DMS 273 (cell line): ENCODE measurements around the gene CD44.

Experiments used
- DNase-seq: peaks from one replicate; lab custom pipeline; 2025; ENCODE audit not compliant: unreplicated experiment; lab: John Stamatoyannopoulos, UW

The CD44 gene

DNA sequence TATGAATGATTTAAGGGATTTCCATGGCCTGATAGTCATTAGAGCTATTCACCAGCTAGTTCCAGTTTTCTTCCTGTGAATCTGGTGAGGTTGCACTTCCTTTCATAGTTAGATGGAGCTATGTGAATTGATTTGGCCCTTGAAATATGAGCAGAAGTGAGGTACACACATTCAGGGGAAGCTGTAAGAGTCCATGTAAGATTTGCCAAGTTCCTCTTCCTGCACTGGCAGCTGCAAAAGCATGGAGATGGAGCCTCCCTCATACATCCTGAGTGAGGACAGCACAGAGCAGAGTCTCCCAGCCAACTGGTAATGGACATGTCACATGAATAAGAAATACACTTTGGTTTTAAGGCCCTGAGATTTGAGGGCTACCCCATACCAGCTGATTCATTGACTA, 111.7 kb downstream of the CD44 start:
- DNase-seq: no peak

DNA sequence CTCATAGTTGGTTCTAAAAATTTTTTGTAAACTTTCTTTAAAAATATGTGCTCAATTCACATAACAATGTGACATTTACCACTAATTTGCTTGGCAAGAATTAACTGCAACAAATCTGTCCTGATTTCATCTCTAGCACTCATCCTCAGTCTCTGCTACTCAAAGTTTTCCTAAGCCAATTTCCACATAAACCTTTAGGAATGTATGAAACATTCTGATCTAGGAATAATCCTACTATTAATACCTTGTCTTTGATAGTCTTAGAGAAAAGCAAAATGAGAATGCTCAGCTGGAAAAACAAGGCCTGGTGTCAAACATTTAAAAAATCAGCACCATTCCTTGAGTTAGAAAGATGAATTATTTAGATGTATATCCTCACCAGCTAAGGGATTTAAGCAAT, 114.3 kb downstream of the CD44 start:
- no peak for DNase-seq

DNA sequence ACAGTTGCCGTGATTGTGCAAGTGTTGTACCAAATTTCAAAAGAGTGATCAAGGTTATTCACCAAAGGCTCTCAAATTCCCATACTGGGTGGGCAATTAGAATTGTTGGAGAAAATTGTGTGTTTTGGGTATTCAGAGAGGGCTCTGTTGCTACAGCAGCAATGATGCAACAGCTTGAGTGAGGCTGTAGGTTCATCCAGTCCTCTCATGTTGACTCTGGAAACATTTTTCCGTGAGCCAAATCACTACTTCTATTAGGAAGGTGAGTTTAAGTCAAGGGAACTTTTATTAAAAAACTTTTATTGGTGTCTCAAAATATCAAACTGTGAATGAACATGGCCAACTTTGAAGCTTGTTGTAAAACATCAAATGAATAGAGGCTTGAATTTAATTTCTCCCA, 116.5 kb downstream of the CD44 start:
- no peak for DNase-seq

DNA sequence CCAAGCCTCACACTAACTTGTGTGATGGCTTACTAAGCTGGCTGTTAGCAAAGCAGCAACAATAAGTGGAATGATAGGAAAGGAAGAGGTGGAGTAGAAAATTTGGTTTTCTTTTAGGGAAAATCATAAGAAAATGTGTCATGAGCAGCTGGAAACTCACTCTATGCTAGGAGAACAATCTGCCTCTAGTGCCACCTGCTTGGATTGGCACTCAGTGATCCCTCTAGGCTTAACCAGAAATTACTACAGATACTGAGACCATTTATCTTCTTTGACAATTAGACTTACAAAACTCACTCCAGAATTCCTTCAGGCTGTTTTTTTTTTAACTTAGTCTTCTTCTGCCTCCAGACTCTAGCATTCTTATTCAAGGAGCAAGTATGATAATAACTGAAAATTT, 117.3 kb downstream of the CD44 start:
- no peak for DNase-seq

DNA sequence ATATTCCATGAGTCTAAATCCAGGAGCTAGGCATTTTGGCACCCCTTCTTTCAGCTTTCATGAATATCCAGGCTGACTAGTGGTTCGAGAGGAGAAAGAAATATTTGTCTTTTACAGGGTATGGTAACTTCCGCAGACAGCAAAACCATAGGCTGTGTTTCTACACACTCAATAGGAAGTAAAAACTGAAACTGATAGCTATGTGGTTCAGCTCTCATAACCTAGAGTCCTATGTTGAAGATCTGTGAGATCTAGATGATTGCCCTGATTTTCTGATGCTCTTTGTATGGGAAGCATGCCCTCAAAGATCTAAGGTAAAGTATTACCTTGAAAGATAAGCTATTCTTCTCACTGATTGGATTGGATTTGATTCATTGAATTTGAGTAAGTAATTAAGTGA, 118.3 kb downstream of the CD44 start:
- DNase-seq: no peak

DNA sequence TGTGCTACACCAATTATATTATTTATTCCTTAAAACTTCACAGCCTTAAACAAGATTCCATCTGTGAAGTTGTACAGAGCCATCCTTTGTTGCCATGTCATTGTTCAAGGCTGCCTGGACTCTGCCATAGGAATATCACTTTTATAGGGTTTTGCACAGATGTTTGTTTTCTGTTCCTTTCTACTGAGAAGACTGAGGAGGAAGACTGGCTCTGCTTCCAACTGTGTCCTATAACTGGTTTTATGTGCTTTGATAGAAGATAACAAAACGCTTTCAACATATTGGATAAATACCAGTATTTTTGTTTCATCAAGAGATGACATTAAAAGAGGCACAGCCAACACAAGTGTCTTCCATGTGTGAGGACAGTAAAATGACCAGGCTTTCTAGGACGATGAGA, 120.6 kb downstream of the CD44 start:
- DNase-seq: no peak

DNA sequence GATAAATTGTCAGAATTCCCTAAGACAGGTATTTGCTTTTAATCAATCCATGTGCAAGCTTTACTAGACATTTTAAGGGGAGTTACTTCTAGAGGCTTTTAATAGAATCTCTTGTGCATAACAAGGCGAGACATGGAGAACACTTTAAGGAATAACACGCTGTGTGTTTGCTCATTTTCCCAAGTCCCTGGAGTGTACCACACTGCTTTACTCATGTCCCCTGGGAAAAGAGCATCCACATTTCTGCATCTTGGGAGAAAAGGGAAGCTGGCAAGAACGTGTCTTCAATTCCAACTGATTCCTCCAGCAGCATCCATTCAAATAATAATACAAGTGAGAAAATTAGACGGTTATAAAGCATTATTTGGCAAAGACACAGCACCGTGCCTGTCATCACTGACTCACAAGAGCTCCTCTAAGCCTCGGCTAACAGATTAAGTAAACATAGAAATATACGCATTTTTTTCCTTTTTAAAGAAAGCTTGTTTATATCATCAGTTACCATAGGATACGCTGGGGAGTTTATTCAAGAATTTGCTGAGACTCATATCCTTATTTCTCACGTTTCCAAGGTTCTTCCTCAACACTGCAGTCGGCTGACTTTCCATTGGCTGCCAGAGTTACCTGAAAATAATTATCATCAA, 121.5 kb downstream of the CD44 start:
- no peak for DNase-seq

DNA sequence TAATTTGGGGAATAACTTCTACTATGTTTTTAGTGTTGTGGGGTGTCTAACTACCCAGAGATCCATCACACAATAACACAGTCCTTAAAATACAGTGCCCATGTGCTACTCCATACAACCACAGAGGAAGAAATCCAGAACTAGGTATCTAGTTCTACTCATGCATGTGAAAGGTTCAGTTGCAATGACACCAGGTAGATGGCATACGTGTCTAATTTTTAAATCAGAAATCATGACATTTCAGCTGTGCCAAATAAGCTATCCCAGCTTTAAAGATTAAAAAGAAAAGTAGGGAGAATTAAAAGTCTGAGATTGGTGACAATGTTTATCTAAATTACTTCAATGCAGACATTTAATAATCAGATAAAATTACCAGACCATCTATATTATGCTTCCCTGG, 122.2 kb downstream of the CD44 start:
- DNase-seq: no peak

DNA sequence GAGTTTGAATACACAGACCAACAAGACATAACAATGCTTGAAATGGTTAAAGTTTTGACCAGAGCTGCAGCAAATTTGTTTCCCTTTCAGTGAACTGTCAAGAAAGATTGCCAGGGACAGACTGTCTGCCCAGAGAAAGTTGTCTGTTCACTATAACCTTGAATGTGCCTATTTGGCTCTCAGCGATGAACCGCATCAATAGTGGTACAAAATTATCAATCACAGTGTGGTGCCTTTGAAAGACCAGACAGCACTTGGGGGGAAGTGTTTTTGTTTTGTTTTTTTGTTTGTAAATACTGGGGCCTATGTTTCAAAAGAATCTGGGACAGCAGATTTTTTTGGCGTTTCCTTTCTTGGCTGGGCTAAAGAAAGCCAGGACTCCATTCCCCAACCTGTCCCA, 123.1 kb downstream of the CD44 start:
- DNase-seq: no peak

DNA sequence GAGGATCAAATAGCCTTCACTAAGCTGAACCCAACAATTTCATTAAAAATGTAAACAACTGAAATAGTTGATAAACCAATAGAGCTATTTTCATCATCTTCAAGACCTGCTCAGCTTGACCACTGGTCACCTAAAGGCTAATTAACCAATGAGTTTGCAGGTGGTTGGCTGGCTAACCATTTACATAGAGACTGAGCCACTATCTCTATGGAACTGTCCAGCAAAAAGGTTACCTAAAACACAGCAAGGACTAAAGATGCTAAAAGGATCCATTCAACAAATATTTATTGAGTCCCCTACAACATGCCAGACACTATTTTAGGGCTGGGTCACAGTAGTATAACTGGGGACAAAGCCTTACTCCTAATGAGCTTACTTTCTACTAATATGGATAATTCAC, 123.8 kb downstream of the CD44 start:
- no peak for DNase-seq

DNA sequence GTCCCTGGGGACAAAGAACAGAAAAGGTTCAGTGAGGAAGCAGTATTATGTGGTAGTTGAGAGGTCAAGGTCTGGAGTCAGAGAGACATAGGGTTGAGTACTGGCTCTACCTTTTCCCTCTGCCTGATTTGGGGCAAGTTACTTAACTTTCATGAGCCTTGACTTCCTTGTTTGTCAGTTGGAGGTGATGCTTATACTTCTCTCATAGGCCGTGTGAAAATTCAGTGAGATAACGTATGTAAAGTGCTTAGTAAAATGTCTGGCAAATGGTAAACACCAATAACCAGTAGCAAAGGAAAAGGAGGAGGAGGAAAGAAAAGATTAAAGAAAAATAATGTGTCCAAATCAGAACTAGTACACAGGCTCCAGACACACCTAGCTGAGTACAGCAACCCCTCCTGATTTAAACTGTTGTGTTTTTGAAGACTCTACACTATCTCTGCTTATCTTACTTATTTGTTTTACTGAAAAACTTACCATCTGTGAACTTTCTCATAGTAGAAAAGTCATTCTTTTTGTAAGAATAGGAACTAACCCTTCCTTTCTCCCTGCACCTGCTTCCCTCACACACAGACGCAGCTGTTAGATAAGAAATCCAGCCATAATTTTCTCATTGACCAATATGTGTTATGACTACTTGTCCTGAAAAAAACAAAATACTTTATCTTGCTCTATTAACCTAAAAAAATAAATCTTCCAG, 126.9 kb downstream of the CD44 start:
- DNase-seq: no peak

DNA sequence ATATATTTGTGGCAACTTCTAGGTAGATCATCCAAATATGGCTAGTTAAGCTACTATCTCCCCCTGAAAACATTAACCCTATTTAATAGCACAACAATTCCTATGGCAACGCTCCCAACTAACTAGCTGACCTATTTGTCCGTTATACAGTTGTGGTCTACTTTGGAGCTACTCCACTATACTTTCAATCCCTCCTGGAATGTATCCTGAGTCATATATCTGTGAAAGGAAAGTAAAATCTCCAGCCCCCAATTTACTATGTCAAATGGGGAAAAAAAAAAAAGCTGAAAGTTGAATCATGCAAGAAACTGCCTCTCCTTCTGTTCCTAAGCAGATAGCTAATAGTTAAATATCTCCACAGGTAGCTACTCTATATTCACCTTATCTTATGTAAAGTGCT, 128.5 kb downstream of the CD44 start:
- DNase-seq: no peak

DNA sequence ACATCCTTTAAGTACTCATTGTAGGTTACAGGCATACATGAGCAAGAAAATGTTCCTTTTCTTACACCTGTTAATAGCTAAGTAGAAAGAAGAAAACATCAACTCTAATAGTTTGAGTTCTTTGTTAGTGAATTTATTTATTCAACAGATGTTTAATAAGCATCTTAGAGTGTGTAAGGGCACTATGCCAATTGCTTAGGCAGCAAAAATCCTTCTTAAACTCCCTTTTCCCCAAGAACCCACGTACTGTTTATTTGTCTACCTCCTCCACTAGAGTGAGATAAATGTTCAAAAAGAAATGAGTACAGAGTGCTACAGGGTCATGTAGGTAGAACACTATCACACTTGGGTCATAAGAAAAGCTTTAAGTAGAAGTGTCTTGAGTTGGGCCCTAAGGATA, 131.4 kb downstream of the CD44 start:
- no peak for DNase-seq

DNA sequence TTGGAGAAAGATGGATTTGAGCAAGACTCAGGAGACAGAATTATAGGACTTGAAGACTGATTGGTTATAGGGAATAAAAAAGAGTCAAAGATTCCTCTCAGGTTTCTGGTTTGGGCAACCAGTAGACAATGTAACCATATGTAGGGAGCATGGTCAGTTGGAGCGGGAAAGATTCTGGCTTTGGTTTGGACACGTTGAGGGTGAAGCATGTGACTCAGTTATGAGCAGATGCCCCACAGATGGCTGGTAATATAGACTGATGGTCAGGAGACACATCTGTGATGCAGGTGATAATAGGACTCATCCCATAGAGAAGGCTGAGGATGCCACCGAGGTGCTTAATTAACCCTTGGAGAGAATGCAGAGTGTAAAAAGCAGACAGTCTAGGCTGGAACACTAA, 132.1 kb downstream of the CD44 start:
- DNase-seq: no peak

DNA sequence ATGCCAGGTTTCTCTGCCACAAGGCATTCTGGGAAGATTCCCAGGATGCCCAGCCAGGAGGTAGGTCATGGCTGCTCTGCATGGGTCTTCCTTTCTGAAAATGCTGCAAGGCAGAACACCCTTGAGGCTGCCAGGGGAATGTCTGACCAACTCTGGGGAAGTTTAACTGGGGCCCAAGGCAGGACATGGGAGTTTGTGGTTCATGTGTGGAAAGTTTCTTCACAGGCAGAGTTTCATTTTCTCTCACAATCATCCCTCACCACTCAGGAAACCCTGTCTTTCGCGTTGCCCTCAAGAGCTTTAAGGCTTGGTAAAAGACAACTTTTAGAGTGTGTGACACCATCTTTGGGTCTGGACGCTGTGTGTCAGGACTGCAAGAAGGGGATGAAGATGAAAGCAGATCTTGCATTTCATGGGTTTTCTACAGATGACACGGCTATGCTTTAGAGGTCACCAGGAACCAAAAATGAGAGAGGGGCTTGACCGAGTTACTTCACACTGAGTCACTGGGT, 133.5 kb downstream of the CD44 start:
- no peak for DNase-seq

DNA sequence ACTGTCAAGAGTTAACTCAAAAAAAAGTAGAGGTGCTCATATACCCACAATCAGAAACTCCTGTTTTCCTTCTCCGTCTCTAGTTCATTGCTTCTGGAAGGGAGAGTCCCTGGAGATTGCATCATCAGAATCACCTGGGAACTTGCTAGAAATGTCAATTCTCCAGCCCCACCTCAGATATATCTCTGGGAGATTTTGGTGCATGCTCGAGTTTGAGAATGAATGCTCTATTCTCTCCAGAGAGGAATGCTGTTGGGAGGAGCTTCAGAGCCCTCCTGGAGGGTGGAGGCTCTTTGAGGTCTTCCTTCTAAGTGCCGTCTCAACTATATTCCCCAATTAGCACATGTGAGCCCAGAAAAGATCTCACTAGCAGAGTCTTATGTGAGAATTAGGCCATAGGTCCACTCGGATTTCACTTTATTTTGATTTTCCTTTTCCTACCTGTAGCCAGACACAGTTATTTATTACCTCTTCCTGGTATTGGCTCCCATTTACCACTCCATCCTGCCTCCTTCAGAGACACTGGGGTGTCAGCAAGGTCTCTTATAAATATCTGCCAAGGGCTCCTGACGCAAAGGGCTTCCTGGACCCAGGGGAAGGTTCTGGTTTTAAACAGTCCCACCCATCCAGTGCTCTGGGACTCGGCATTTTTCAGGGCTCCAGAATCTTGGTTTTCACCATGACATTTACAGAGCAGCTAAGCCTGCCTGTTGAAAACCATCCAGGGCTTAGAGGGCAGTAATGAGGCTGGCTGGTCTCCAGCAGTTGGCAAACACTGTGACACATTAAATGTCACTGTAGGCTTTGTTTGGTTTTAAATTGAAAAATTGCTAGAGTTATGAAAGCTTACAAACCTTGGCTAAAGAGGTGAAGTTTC, 136.2 kb downstream of the CD44 start:
- peak; percentile 2 for DNase-seq

DNA sequence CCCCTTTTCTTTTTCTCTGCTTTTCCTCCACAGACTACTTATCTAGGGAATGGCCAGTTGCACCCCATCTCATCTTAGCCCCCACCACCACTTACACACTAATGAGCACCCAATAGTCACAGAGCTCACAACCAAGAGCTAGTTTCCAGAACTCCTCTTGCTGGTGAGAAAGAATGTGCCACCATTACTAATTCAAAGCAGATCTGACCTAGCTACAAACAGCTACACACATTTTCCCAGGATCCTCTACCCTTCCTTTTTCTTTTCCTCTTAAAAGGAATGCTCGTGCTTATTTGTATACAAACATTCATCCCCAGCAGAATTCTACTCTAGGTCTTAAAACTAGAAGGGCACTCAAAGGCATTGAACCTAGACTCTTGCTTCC, 136.8 kb downstream of the CD44 start:
- DNase-seq: no peak

DNA sequence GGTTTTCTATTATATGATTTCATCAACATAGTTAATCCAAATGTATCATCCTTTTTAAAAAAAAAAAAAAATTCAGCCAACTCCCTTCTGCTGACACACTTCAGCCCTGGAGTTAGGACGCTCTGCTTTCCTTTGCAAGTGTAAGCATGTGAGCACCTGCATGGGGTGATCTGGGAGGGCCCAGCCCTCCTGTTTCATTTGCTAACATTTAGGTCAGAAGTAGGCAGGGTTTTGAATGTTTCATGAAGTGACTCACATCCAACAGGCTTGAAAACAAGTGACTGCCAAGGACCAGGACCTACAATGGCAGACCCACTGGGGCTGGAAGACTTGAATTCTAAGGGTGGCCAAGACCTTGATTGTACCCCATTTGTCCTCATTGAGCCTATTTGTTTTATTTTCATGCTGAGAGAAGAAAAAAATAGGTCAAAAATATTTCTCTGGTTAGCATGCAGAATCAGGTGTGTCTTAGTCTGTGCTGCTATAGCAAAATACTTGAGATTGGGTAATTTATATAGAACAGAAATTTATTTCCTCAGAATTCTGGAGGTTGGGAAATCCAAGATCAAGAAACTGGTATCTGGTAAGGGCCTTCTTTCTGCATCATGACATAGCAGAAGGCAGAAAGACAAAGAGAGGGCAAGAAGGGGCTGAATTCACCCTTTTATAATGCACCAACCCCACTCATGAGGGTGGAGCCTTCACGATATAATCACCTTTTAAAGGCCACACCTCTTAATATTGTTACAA, 137.6 kb downstream of the CD44 start:
- DNase-seq: no peak

DNA sequence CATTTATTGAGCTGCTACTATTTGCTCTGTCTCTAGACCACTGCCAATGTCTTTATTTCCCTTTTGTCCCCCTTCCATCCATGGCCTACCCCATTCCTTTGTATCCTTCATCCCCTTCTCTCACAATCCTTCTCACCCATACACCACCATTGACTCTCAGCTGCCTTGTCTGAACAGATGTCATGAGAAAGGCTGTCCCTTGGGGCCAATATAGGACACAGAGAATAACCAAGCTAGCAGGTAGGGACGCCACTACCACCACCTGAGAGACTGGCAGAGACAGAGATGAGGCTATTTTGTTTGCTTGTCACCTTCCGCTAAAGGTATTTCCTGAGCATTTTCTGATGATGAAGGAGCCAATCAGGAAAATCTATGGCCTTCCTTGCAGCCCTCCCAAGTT, 138.9 kb downstream of the CD44 start:
- no peak for DNase-seq

DNA sequence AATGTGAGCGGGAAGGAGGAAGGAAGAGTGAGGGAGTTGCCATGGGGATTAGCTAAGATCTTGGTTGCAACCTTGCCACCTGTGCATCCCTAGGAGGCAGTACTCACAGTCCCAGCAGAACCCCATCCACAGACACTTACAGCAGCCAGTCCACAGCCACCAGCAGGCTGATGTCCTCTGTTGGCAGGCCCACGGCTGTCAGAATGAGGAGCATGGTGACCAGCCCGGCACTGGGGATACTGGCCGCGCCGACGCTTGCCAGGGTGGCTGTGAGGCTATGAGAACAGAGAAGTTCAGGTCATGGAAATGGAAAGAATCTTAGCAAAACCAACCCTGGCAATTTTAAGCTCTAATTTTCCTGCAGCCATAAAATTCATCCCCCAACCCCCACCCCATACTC, 141.8 kb downstream of the CD44 start:
- DNase-seq: no peak

DNA sequence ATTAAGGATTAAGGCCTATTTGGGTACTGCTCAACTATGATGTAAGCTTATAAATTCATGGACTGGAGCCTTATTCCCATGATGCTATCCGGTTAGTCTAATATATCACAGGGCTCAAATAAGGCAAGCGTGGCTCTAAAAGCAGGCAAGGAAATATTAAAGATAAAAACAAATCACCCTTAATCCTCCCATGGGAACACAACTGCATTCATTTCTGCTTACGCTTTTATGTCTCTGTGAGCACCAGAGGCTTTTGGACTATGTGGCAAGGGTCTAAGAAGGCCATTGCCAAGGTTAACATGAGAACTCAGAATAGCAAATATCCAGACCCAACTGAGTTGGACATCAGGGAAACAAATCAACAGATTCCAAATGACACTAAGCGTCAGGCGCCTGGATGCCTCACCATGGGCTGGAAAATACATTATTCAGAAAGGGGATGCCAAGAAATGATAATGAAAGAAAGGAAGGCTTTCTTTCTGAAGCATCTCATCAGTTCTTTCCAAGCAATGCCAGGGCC, 142.3 kb downstream of the CD44 start:
- no peak for DNase-seq
